Naive thymus-derived CD8-positive, alpha-beta T cell (primary cell): ENCODE results near the gene FUT9. TPM values are rescaled to one million over a fixed set of nuclear protein-coding genes. Genes with fewer than 3 reads are reported as not detected.

Experiments used
- ATAC-seq, 2 donors: fragments of 150-1000 bp; cut with Tn5 transposase in 1 of 2; sonication (Bioruptor Pico), chemical (Tn5 transposase) in 1 of 2; 1 replicate in 1 of 2; 2 replicates in 1 of 2; pipeline ENCODE4 v1.10.0; 2021; ENCODE audit warnings: mild to moderate bottlenecking in 2 of 2, moderate library complexity in 2 of 2
- POLR2A ChIA-PET: fragments of 350-600 bp; sonication (Branson Sonifier 250); formaldehyde crosslinking; loops from one replicate; lab custom pipeline; 2021; ENCODE audit warnings: antibody characterized with exemption; lab: Charles Lee
- DNase-seq, 10 donors: peaks; one replicate each; pipeline versions ENCODE4 v3.0.0 to v3.0.0-alpha.2; 2020 to 2022
- H3K27ac Mint-ChIP-seq, 10 donors: one replicate each; pipeline ENCODE4 v1.8.0; 2020 to 2022; ENCODE audit warnings: mild to moderate bottlenecking in 10 of 10, mixed read lengths in 10 of 10, moderate library complexity in 4 of 10, inconsistent platforms in 1 of 10
- H3K27me3 Mint-ChIP-seq, 5 donors: one replicate each; pipeline ENCODE4 v1.8.0; 2021 to 2022; ENCODE audit warnings: mixed read lengths in 5 of 5
- H3K36me3 Mint-ChIP-seq, 3 donors: one replicate each; pipeline ENCODE4 v1.8.0; 2020 to 2022; ENCODE audit warnings: mixed read lengths in 3 of 3, mild to moderate bottlenecking in 2 of 3, inconsistent platforms in 1 of 3
- H3K4me1 Mint-ChIP-seq, 4 donors: one replicate each; pipeline ENCODE4 v1.8.0; 2021 to 2022; ENCODE audit warnings: mixed read lengths in 4 of 4
- H3K4me3 Mint-ChIP-seq, 10 donors: one replicate each; pipeline ENCODE4 v1.8.0; 2020 to 2022; ENCODE audit warnings: mild to moderate bottlenecking in 10 of 10, mixed read lengths in 10 of 10, moderate library complexity in 6 of 10, inconsistent platforms in 1 of 10
- H3K9me3 Mint-ChIP-seq, 9 donors: one replicate each; pipeline ENCODE4 v1.8.0; 2020 to 2022; ENCODE audit warnings: mixed read lengths in 9 of 9, mild to moderate bottlenecking in 3 of 9, inconsistent platforms in 1 of 9, moderate library complexity in 1 of 9
- polyA plus RNA-seq, 3 donors: library from polyadenylated mRNA; unstranded; fragments of 300-500 nt; fragmentation: Illumina TruSeq; gene quantifications; one replicate each; pipeline ENCODE4 v1.2.3, GENCODE V29; 2021
- total RNA-seq, 8 experiments: library from RNA in 2 of 8; stranded (reverse) in 2 of 8; gene quantifications; one replicate each; pipeline ENCODE4 v1.2.3 and lab custom pipeline; 2021 to 2026

FUT9 gene
- total and polyA plus RNA-seq, 5 experiments from 2014 or later: not detected

- ATAC-seq (no peak), DNase-seq (no peak)
- no peaks in the 10 kb centered on the region for H3K36me3 Mint-ChIP-seq
- POLR2A ChIA-PET: no interaction called here
- H3K27me3 Mint-ChIP-seq: no peaks in the 10 kb centered on the region
- no peak overlapping the region for H3K4me3 Mint-ChIP-seq
- no peaks in the 10 kb centered on the region for H3K4me1 Mint-ChIP-seq
- H3K9me3 Mint-ChIP-seq: no peaks in the 10 kb centered on the region
- no peak overlapping the region for H3K27ac Mint-ChIP-seq
Measured at GRCh38 chr6:96075826-96076225, 60.1 kb downstream of the FUT9 start.

GRCh38 chr6:96086745-96087144 is 71.0 kb downstream of the FUT9 start:
- no peak for DNase-seq
- Mint-ChIP-seq H3K9me3 (peaks cover 0 to 13% (median 0%) of the 10 kb centered on the region in 9 donors), H3K4me1 (no peaks in the 10 kb centered on the region), H3K27me3 (no peaks in the 10 kb centered on the region), H3K36me3 (peaks cover 0 to 2% (median 0%) of the 10 kb centered on the region in 3 donors), H3K4me3 (no peak overlapping the region), H3K27ac (no peak overlapping the region)
- POLR2A ChIA-PET: no interaction called here
- no peak for ATAC-seq

GRCh38 chr6:96089173-96089572 is 73.4 kb downstream of the FUT9 start:
- POLR2A ChIA-PET: no interaction called here
- H3K27me3 Mint-ChIP-seq: no peaks in the 10 kb centered on the region
- H3K4me1 Mint-ChIP-seq: no peaks in the 10 kb centered on the region
- DNase-seq (no peak), ATAC-seq (no peak)
- no peak overlapping the region for H3K4me3 Mint-ChIP-seq
- peaks cover 0 to 2% (median 0%) of the 10 kb centered on the region in 3 donors for H3K36me3 Mint-ChIP-seq
- peaks cover 0 to 13% (median 0%) of the 10 kb centered on the region in 9 donors for H3K9me3 Mint-ChIP-seq
- no peak overlapping the region for H3K27ac Mint-ChIP-seq

- Mint-ChIP-seq H3K4me3 (no peak overlapping the region), H3K9me3 (peaks cover 0 to 4% (median 0%) of the 10 kb centered on the region in 9 donors), H3K4me1 (no peaks in the 10 kb centered on the region), H3K27me3 (no peaks in the 10 kb centered on the region), H3K36me3 (no peaks in the 10 kb centered on the region), H3K27ac (no peak overlapping the region)
- ATAC-seq (no peak), DNase-seq (no peak)
- POLR2A ChIA-PET: no interaction called here
Measured at GRCh38 chr6:96094077-96094476, 78.3 kb downstream of the FUT9 start.

GRCh38 chr6:96099069-96099468 is 83.3 kb downstream of the FUT9 start:
- H3K9me3 Mint-ChIP-seq: peaks cover 0 to 2% (median 0%) of the 10 kb centered on the region in 9 donors
- POLR2A ChIA-PET: no interaction called here

GRCh38 chr6:96101564-96101963 is 85.8 kb downstream of the FUT9 start:
- ATAC-seq (no peak), DNase-seq (no peak)
- Mint-ChIP-seq H3K4me3 (no peak overlapping the region), H3K27me3 (no peaks in the 10 kb centered on the region), H3K36me3 (no peaks in the 10 kb centered on the region), H3K4me1 (no peaks in the 10 kb centered on the region), H3K9me3 (peaks cover 0 to 2% (median 0%) of the 10 kb centered on the region in 9 donors), H3K27ac (no peak overlapping the region)
- POLR2A ChIA-PET: no interaction called here

More at GRCh38 chr6:96099069-96099468, 83.3 kb downstream of the FUT9 start:
- H3K36me3 Mint-ChIP-seq: no peaks in the 10 kb centered on the region
- ATAC-seq (no peak), DNase-seq (no peak)
- H3K4me3 Mint-ChIP-seq: no peak overlapping the region
- H3K4me1 Mint-ChIP-seq: no peaks in the 10 kb centered on the region
- no peak overlapping the region for H3K27ac Mint-ChIP-seq
- no peaks in the 10 kb centered on the region for H3K27me3 Mint-ChIP-seq

- DNase-seq: no peak
- H3K27ac Mint-ChIP-seq: no peak overlapping the region
- peaks cover 0 to 5% (median 0%) of the 10 kb centered on the region in 9 donors for H3K9me3 Mint-ChIP-seq
- H3K36me3 Mint-ChIP-seq: no peaks in the 10 kb centered on the region
- no peaks in the 10 kb centered on the region for H3K4me1 Mint-ChIP-seq
- ATAC-seq: no peak
- POLR2A ChIA-PET: no interaction called here
- H3K27me3 Mint-ChIP-seq: no peaks in the 10 kb centered on the region
- no peak overlapping the region for H3K4me3 Mint-ChIP-seq
Measured at GRCh38 chr6:96104910-96105309, 89.1 kb downstream of the FUT9 start.

- no peak for ATAC-seq
- H3K4me3 Mint-ChIP-seq: no peak overlapping the region
- H3K9me3 Mint-ChIP-seq: peaks cover 0 to 7% (median 0%) of the 10 kb centered on the region in 9 donors
- no peak for DNase-seq
- no peak overlapping the region for H3K27ac Mint-ChIP-seq
- no peaks in the 10 kb centered on the region for H3K27me3 Mint-ChIP-seq
- POLR2A ChIA-PET: no interaction called here
- no peaks in the 10 kb centered on the region for H3K36me3 Mint-ChIP-seq
- no peaks in the 10 kb centered on the region for H3K4me1 Mint-ChIP-seq
Measured at GRCh38 chr6:96110878-96111277, 95.1 kb downstream of the FUT9 start.

- H3K36me3 Mint-ChIP-seq: no peaks in the 10 kb centered on the region
- H3K9me3 Mint-ChIP-seq: peaks cover 0 to 13% (median 0%) of the 10 kb centered on the region in 9 donors
- no peaks in the 10 kb centered on the region for H3K27me3 Mint-ChIP-seq
- no peak overlapping the region for H3K27ac Mint-ChIP-seq
- peak in 1 of 10 donors; percentile 2 for DNase-seq
- H3K4me3 Mint-ChIP-seq: no peak overlapping the region
- POLR2A ChIA-PET: no interaction called here
- no peak for ATAC-seq
- no peaks in the 10 kb centered on the region for H3K4me1 Mint-ChIP-seq
Measured at GRCh38 chr6:96116674-96117073, 100.9 kb downstream of the FUT9 start.

GRCh38 chr6:96124778-96125177 is 109.0 kb downstream of the FUT9 start:
- Mint-ChIP-seq H3K4me3 (no peak overlapping the region), H3K27ac (no peak overlapping the region), H3K36me3 (no peaks in the 10 kb centered on the region), H3K27me3 (no peaks in the 10 kb centered on the region), H3K9me3 (peaks cover 0 to 15% (median 0%) of the 10 kb centered on the region in 9 donors), H3K4me1 (no peaks in the 10 kb centered on the region)
- no peak for DNase-seq
- no peak for ATAC-seq
- POLR2A ChIA-PET: no interaction called here

- ATAC-seq (no peak), DNase-seq (no peak)
- Mint-ChIP-seq H3K4me3 (no peak overlapping the region), H3K9me3 (peaks cover 0 to 11% (median 0%) of the 10 kb centered on the region in 9 donors), H3K36me3 (no peaks in the 10 kb centered on the region), H3K4me1 (no peaks in the 10 kb centered on the region), H3K27ac (no peak overlapping the region), H3K27me3 (peaks cover 0 to 3% (median 0%) of the 10 kb centered on the region in 5 donors)
- POLR2A ChIA-PET: no interaction called here
Measured at GRCh38 chr6:96138406-96138805, 122.6 kb downstream of the FUT9 start.

GRCh38 chr6:96142142-96142541 is 126.4 kb downstream of the FUT9 start:
- no peak overlapping the region for H3K4me3 Mint-ChIP-seq
- peaks cover 0 to 7% (median 0%) of the 10 kb centered on the region in 5 donors for H3K27me3 Mint-ChIP-seq

GRCh38 chr6:96150431-96150830 is 134.7 kb downstream of the FUT9 start:
- peaks cover 0 to 8% (median 0%) of the 10 kb centered on the region in 5 donors for H3K27me3 Mint-ChIP-seq
- POLR2A ChIA-PET: no interaction called here
- H3K4me3 Mint-ChIP-seq: no peak overlapping the region
- no peak for DNase-seq
- no peak overlapping the region for H3K27ac Mint-ChIP-seq
- peaks cover 0 to 2% (median 0%) of the 10 kb centered on the region in 3 donors for H3K36me3 Mint-ChIP-seq
- no peaks in the 10 kb centered on the region for H3K9me3 Mint-ChIP-seq
- no peak for ATAC-seq
- H3K4me1 Mint-ChIP-seq: no peaks in the 10 kb centered on the region

More at GRCh38 chr6:96142142-96142541, 126.4 kb downstream of the FUT9 start:
- no peaks in the 10 kb centered on the region for H3K36me3 Mint-ChIP-seq
- no peak for DNase-seq
- H3K27ac Mint-ChIP-seq: no peak overlapping the region
- no peaks in the 10 kb centered on the region for H3K4me1 Mint-ChIP-seq
- no peak for ATAC-seq
- H3K9me3 Mint-ChIP-seq: peaks cover 0 to 11% (median 0%) of the 10 kb centered on the region in 9 donors
- POLR2A ChIA-PET: no interaction called here

GRCh38 chr6:96151707-96152106 is 135.9 kb downstream of the FUT9 start:
- no peaks in the 10 kb centered on the region for H3K4me1 Mint-ChIP-seq
- DNase-seq: no peak
- peaks cover 0 to 2% (median 0%) of the 10 kb centered on the region in 3 donors for H3K36me3 Mint-ChIP-seq
- POLR2A ChIA-PET: no interaction called here
- H3K4me3 Mint-ChIP-seq: no peak overlapping the region
- ATAC-seq: no peak
- H3K27me3 Mint-ChIP-seq: peaks cover 0 to 8% (median 0%) of the 10 kb centered on the region in 5 donors
- no peak overlapping the region for H3K27ac Mint-ChIP-seq
- H3K9me3 Mint-ChIP-seq: no peaks in the 10 kb centered on the region
